HEK293 (cell line): Measurements from ENCODE around the gene GALNS.

ENCODE experiments used
- CTCF ChIA-PET: fragments of 350-600 bp; formaldehyde crosslinking; extraction: SDS; loops from one replicate; lab custom pipeline; 2021; ENCODE audit warnings: antibody characterized with exemption; lab: Yijun Ruan, JAX
- POLR2A ChIA-PET: fragments of 300-600 bp; formaldehyde crosslinking; extraction: SDS; loops from one replicate; lab custom pipeline; 2020; ENCODE audit warnings: antibody characterized with exemption, inconsistent platforms; lab: Yijun Ruan, JAX
- H3K27ac ChIP-seq: fragments of 200-500 bp; sonication (Bioruptor generic); 2 replicates; pipeline ENCODE4 v1.5.1; 2014; ENCODE audit warnings: low read depth, low read length, control low read depth, inconsistent platforms; ENCODE audit errors: extremely low read depth
- H3K36me3 ChIP-seq, 2 experiments: fragments of 200-500 bp in 1 of 2; sonication (Bioruptor generic) in 1 of 2; 1 replicate in 1 of 2; 2 replicates in 1 of 2; pipeline ENCODE4 v1.5.1; 2014 to 2017; ENCODE audit warnings: inconsistent platforms in 2 of 2, low read length in 2 of 2; ENCODE audit not compliant: control insufficient read depth in 2 of 2, insufficient read depth in 1 of 2
- H3K4me1 ChIP-seq: fragments of 200-500 bp; sonication (Bioruptor generic); 2 replicates; pipeline ENCODE4 v1.5.1; 2014; ENCODE audit warnings: mild to moderate bottlenecking, low read length, inconsistent platforms; ENCODE audit not compliant: control insufficient read depth, insufficient read depth
- H3K4me3 ChIP-seq: 2 replicates; pipeline ENCODE4 v1.5.1; 2011; ENCODE audit warnings: low read depth, mild to moderate bottlenecking, control low read depth, low read length, moderate library complexity
- H3K9me3 ChIP-seq: fragments of 200-500 bp; sonication (Bioruptor generic); 2 replicates; pipeline ENCODE4 v1.5.1; 2014; ENCODE audit warnings: low read depth, low read length, inconsistent platforms; ENCODE audit not compliant: control insufficient read depth, insufficient read depth
- IKZF3 ChIP-seq: fragments of 450-650 bp; IDR thresholded peaks from 2 replicates; pipeline ENCODE4 v1.5.0; 2018; ENCODE audit warnings: missing biosample characterization, mild to moderate bottlenecking, missing genetic modification characterization, moderate library complexity
- KLF10 ChIP-seq: fragments of 450-650 bp; IDR thresholded peaks from 2 replicates; pipeline ENCODE4 v1.5.1; 2018; ENCODE audit warnings: missing biosample characterization, mild to moderate bottlenecking, missing genetic modification characterization
- MEIS1 ChIP-seq: sonication (generic); formaldehyde crosslinking; IDR thresholded peaks from 2 replicates; pipeline ENCODE4 v1.8.1; 2022; ENCODE audit warnings: missing genetic modification reagents, mild to moderate bottlenecking, borderline replicate concordance
- TCF7L2 ChIP-seq: IDR thresholded peaks from 2 replicates; pipeline ENCODE4 v1.6.1; 2011; ENCODE audit warnings: low read depth, mild to moderate bottlenecking, inconsistent platforms, low read length, moderate library complexity, borderline replicate concordance
- WT1 ChIP-seq: fragments of 450-650 bp; formaldehyde crosslinking; IDR thresholded peaks from 2 replicates; pipeline ENCODE4 v1.5.1; 2016; ENCODE audit warnings: missing biosample characterization, missing genetic modification characterization
- ZNF239 ChIP-seq: fragments of 450-650 bp; formaldehyde crosslinking; IDR thresholded peaks from 2 replicates; pipeline ENCODE4 v1.5.1; 2016; ENCODE audit warnings: missing biosample characterization, missing genetic modification characterization
- ZNF311 ChIP-seq: fragments of 450-650 bp; formaldehyde crosslinking; IDR thresholded peaks from 2 replicates; pipeline ENCODE4 v1.5.1; 2017; ENCODE audit warnings: missing biosample characterization, missing genetic modification characterization, borderline replicate concordance
- ZNF514 ChIP-seq: fragments of 450-650 bp; formaldehyde crosslinking; IDR thresholded peaks from 2 replicates; pipeline ENCODE4 v1.5.1; 2016; ENCODE audit warnings: missing biosample characterization, missing genetic modification characterization
- ZNF521 ChIP-seq: fragments of 450-650 bp; formaldehyde crosslinking; IDR thresholded peaks from 2 replicates; pipeline ENCODE4 v1.5.1; 2017; ENCODE audit warnings: missing biosample characterization, mild to moderate bottlenecking, missing genetic modification characterization
- ZNF530 ChIP-seq: fragments of 450-650 bp; formaldehyde crosslinking; IDR thresholded peaks from 2 replicates; pipeline ENCODE4 v1.5.1; 2016; ENCODE audit warnings: low read depth, missing biosample characterization, missing genetic modification characterization
- ZNF548 ChIP-seq: fragments of 450-650 bp; formaldehyde crosslinking; IDR thresholded peaks from 2 replicates; pipeline ENCODE4 v1.5.1; 2016; ENCODE audit warnings: missing biosample characterization, missing genetic modification characterization
- ZNF621 ChIP-seq: fragments of 450-650 bp; formaldehyde crosslinking; IDR thresholded peaks from 2 replicates; pipeline ENCODE4 v1.5.1; 2017; ENCODE audit warnings: missing biosample characterization, missing genetic modification characterization
- ZNF660 ChIP-seq: fragments of 450-650 bp; IDR thresholded peaks from 2 replicates; pipeline ENCODE4 v1.5.1; 2018; ENCODE audit warnings: missing biosample characterization, mild to moderate bottlenecking, missing genetic modification characterization
- ZNF76 ChIP-seq: fragments of 450-650 bp; formaldehyde crosslinking; IDR thresholded peaks from 2 replicates; pipeline ENCODE4; 2016; ENCODE audit warnings: low read depth, missing biosample characterization, missing genetic modification characterization, borderline replicate concordance
- ZNF776 ChIP-seq: fragments of 450-650 bp; formaldehyde crosslinking; IDR thresholded peaks from 2 replicates; pipeline ENCODE4 v1.5.0; 2017; ENCODE audit warnings: missing biosample characterization, missing genetic modification characterization, borderline replicate concordance
- ZNF785 ChIP-seq: fragments of 450-650 bp; formaldehyde crosslinking; IDR thresholded peaks from 2 replicates; pipeline ENCODE4 v1.5.1; 2016; ENCODE audit warnings: missing biosample characterization, missing genetic modification characterization
- ZNF843 ChIP-seq: fragments of 450-650 bp; formaldehyde crosslinking; IDR thresholded peaks from 2 replicates; pipeline ENCODE4 v1.5.1; 2016; ENCODE audit warnings: missing biosample characterization, missing genetic modification characterization
- TF ChIP-seq, protein P1 (sequence below): fragments of 450-650 bp; formaldehyde crosslinking; IDR thresholded peaks from 2 replicates; pipeline ENCODE4 v1.5.1; 2016; ENCODE audit warnings: missing biosample characterization, missing genetic modification characterization
- TF ChIP-seq, protein P2 (sequence below): fragments of 450-650 bp; formaldehyde crosslinking; IDR thresholded peaks from 2 replicates; pipeline ENCODE4 v1.5.1; 2017; ENCODE audit warnings: missing biosample characterization, missing genetic modification characterization
- TF ChIP-seq, protein P3 (sequence below): fragments of 450-650 bp; formaldehyde crosslinking; IDR thresholded peaks from 2 replicates; pipeline ENCODE4 v1.5.1; 2016; ENCODE audit warnings: missing biosample characterization, missing genetic modification characterization, low read depth
- TF ChIP-seq, protein P4 (sequence below): fragments of 450-650 bp; IDR thresholded peaks from 2 replicates; pipeline ENCODE4 v1.5.1; 2018; ENCODE audit warnings: missing biosample characterization, mild to moderate bottlenecking, missing genetic modification characterization
- TF ChIP-seq, protein P5 (sequence below): fragments of 450-650 bp; formaldehyde crosslinking; IDR thresholded peaks from 2 replicates; pipeline ENCODE4 v1.5.1; 2016; ENCODE audit warnings: missing biosample characterization, missing genetic modification characterization

GALNS gene

DNA sequence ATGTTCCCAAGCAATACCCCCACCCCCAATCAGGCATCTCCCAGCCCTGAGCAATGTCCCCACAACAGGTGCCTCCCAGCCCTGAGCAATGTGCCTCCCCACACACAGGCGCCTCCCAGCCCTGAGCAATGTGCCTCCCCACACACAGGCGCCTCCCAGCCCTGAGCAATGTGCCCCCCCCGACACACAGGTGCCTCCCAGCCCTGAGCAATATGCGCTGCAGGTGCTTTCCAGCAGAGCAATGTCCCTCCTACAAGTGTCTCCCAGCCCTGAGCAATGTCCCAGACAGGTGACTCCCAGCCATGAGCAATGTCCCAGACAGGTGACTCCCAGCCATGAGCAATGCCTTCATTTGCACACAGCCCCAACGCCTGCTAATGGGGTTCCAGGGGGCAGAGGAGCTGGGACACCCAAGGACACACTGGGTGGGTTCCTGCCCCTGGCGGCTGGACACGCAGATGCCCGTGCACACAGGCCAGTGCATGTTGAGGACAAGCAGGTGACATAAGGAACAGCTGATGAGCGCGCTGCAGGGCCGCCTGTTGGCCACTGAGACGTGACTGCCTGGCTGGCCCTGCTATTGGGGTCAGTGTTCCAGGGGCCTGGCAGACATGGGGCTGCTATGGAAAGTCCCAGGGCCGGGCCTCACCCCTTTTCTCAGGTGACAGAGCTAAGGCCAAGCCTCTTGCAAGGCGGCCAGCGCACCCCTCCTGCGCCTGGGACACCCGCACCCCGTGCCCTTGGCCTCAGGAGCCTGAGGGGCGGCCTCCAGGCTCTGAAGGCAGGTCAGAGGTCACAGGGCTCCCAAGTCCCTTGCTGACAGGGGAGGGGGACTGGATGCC is 36.6 kb upstream of the GALNS start:
- Histone ChIP-seq H3K4me3 (no peak overlapping the region), H3K27ac (no peak overlapping the region), H3K9me3 (no peaks in the 10 kb centered on the region), H3K36me3 (no peaks in the 10 kb centered on the region), H3K4me1 (no peaks in the 10 kb centered on the region)
- POLR2A ChIA-PET = no interaction called here
- CTCF ChIA-PET = no interaction called here
- no peak for TF ChIP-seq ZNF843 (tag by site-specific recombination)
- no peak for TF ChIP-seq ZNF785 (tag by site-specific recombination)
- peak; percentile 66 for TF ChIP-seq WT1 (tag by site-specific recombination)
- TF ChIP-seq, protein P1, sequence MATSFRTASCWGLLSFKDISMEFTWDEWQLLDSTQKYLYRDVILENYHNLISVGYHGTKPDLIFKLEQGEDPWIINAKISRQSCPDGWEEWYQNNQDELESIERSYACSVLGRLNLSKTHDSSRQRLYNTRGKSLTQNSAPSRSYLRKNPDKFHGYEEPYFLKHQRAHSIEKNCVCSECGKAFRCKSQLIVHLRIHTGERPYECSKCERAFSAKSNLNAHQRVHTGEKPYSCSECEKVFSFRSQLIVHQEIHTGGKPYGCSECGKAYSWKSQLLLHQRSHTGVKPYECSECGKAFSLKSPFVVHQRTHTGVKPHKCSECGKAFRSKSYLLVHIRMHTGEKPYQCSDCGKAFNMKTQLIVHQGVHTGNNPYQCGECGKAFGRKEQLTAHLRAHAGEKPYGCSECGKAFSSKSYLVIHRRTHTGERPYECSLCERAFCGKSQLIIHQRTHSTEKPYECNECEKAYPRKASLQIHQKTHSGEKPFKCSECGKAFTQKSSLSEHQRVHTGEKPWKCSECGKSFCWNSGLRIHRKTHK (tag by site-specific recombination) = no peak
- no peak for TF ChIP-seq ZNF76 (tag by site-specific recombination)
- no peak for TF ChIP-seq ZNF514
- TF ChIP-seq, protein P2, sequence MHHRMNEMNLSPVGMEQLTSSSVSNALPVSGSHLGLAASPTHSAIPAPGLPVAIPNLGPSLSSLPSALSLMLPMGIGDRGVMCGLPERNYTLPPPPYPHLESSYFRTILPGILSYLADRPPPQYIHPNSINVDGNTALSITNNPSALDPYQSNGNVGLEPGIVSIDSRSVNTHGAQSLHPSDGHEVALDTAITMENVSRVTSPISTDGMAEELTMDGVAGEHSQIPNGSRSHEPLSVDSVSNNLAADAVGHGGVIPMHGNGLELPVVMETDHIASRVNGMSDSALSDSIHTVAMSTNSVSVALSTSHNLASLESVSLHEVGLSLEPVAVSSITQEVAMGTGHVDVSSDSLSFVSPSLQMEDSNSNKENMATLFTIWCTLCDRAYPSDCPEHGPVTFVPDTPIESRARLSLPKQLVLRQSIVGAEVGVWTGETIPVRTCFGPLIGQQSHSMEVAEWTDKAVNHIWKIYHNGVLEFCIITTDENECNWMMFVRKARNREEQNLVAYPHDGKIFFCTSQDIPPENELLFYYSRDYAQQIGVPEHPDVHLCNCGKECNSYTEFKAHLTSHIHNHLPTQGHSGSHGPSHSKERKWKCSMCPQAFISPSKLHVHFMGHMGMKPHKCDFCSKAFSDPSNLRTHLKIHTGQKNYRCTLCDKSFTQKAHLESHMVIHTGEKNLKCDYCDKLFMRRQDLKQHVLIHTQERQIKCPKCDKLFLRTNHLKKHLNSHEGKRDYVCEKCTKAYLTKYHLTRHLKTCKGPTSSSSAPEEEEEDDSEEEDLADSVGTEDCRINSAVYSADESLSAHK (tag by site-specific recombination) = no peak
- TF ChIP-seq IKZF3 (tag by site-specific recombination) = no peak

DNA sequence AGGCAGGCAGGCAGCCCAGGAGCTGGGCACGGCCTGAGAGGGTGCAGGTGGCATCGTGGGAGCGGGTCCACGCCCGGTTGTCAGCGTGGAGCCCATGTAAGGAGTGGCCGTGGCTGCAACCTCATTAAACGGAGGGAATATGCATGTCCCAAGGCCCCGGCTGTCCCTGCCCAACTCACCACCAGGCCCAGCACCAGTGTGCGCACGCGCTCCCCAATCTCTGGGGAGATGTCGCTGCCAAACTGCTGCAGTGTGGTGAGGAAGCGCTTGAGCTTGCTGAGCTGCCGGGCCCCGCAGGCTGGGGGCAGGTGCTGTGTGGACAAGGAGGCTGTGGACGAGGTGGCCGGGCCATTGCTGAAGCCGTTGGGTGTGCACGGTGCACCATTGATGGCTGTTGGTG is 35.3 kb upstream of the GALNS start:
- Histone ChIP-seq H3K27ac (no peak overlapping the region), H3K4me1 (no peaks in the 10 kb centered on the region), H3K9me3 (no peaks in the 10 kb centered on the region), H3K36me3 (no peaks in the 10 kb centered on the region), H3K4me3 (no peak overlapping the region)
- ChIA-PET CTCF (no interaction called here), POLR2A (no interaction called here)
- TF ChIP-seq TCF7L2 (no peak), ZNF311 (tag by site-specific recombination) (no peak), ZNF239 (tag by site-specific recombination) (no peak), ZNF521 (no peak), ZNF530 (tag by site-specific recombination) (no peak), ZNF621 (no peak), ZNF776 (tag by site-specific recombination) (no peak), ZNF660 (tag by site-specific recombination) (no peak), ZNF548 (tag by site-specific recombination) (no peak), MEIS1 (CRISPR knock-in tag) (no peak), KLF10 (tag by site-specific recombination) (no peak)
- TF ChIP-seq, protein P3, sequence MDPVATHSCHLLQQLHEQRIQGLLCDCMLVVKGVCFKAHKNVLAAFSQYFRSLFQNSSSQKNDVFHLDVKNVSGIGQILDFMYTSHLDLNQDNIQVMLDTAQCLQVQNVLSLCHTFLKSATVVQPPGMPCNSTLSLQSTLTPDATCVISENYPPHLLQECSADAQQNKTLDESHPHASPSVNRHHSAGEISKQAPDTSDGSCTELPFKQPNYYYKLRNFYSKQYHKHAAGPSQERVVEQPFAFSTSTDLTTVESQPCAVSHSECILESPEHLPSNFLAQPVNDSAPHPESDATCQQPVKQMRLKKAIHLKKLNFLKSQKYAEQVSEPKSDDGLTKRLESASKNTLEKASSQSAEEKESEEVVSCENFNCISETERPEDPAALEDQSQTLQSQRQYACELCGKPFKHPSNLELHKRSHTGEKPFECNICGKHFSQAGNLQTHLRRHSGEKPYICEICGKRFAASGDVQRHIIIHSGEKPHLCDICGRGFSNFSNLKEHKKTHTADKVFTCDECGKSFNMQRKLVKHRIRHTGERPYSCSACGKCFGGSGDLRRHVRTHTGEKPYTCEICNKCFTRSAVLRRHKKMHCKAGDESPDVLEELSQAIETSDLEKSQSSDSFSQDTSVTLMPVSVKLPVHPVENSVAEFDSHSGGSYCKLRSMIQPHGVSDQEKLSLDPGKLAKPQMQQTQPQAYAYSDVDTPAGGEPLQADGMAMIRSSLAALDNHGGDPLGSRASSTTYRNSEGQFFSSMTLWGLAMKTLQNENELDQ (tag by site-specific recombination) = no peak
- TF ChIP-seq, protein P4, sequence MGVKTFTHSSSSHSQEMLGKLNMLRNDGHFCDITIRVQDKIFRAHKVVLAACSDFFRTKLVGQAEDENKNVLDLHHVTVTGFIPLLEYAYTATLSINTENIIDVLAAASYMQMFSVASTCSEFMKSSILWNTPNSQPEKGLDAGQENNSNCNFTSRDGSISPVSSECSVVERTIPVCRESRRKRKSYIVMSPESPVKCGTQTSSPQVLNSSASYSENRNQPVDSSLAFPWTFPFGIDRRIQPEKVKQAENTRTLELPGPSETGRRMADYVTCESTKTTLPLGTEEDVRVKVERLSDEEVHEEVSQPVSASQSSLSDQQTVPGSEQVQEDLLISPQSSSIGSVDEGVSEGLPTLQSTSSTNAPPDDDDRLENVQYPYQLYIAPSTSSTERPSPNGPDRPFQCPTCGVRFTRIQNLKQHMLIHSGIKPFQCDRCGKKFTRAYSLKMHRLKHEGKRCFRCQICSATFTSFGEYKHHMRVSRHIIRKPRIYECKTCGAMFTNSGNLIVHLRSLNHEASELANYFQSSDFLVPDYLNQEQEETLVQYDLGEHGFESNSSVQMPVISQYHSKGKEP (tag by site-specific recombination) = no peak
- TF ChIP-seq, protein P5, sequence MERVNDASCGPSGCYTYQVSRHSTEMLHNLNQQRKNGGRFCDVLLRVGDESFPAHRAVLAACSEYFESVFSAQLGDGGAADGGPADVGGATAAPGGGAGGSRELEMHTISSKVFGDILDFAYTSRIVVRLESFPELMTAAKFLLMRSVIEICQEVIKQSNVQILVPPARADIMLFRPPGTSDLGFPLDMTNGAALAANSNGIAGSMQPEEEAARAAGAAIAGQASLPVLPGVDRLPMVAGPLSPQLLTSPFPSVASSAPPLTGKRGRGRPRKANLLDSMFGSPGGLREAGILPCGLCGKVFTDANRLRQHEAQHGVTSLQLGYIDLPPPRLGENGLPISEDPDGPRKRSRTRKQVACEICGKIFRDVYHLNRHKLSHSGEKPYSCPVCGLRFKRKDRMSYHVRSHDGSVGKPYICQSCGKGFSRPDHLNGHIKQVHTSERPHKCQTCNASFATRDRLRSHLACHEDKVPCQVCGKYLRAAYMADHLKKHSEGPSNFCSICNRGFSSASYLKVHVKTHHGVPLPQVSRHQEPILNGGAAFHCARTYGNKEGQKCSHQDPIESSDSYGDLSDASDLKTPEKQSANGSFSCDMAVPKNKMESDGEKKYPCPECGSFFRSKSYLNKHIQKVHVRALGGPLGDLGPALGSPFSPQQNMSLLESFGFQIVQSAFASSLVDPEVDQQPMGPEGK = no peak
